OCI-LY7 (cell line): ENCODE data around the gene KLHL25.

ENCODE experiments used
- CTCF ChIP-seq: fragments of 200-600 bp; sonication (generic); conservative IDR thresholded peaks from 2 replicates; pipeline ENCODE4 v1.5.1; 2014; ENCODE audit warnings: mild to moderate bottlenecking, antibody characterized with exemption, low read length, moderate library complexity, mixed read lengths
- EZH2phosphoT487 ChIP-seq: fragments of 200-600 bp; sonication (generic); IDR thresholded peaks from 2 replicates; pipeline ENCODE4 v1.6.1; 2018; ENCODE audit warnings: low read depth, borderline replicate concordance, mild to moderate bottlenecking, mixed run types, antibody characterized with exemption, low read length, moderate library complexity, mixed read lengths

DNA sequence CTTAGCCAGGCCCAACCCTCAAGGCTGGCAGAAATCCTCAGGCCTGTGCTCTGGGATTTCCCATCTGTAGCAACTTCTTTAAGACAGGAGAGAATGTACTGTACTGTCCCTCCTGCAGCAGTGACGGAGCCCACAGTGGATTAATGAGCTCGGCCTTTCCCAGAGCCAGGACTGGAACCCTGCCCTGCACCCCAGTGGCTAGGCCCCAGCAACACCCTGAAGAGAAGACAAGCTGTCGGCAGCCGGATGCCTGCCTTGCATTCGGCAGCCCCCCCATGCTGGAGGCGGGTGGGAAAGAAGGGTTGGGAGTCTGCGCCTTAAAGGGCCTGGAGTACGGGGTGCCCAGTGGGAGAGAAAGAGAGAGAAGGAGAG is 32.0 kb downstream of the KLHL25 start:
- no peak for TF ChIP-seq CTCF
- no peak for TF ChIP-seq EZH2phosphoT487
